MCF 10A (cell line): ENCODE data around the gene FAM117A. TPM values are rescaled to one million over a fixed set of nuclear protein-coding genes. Genes with fewer than 3 reads are reported as not detected.
A peak's percentile ranks its signal among the peaks of the same experiment; 100 is the strongest.

Source experiments
- BruUV-seq: library from RNA; stranded (reverse); fragments of 400-500 nt; replicated peaks from 2 replicates; lab custom pipeline; 2021; lab: Mats Ljungman, UMichigan
- CTCF ChIA-PET: fragments of 300-600 bp; sonication (Branson Sonifier 250); formaldehyde crosslinking; extraction: SDS; loops from one replicate; lab custom pipeline; 2021; ENCODE audit warnings: antibody characterized with exemption, inconsistent platforms; lab: Yijun Ruan, JAX
- POLR2A ChIA-PET: fragments of 300-600, 350-650 bp; sonication (Branson Sonifier 250); formaldehyde crosslinking; extraction: SDS; loops from one replicate; lab custom pipeline; 2020; ENCODE audit warnings: antibody characterized with exemption, inconsistent platforms; lab: Yijun Ruan, JAX
- DNase-seq: peaks from one replicate; pipeline ENCODE4 v3.0.0-alpha.2; 2018; ENCODE audit not compliant: unreplicated experiment
- H3K27ac Mint-ChIP-seq: one replicate; pipeline ENCODE4 v1.8.0; 2022; ENCODE audit warnings: mild to moderate bottlenecking, low read depth, mixed read lengths; ENCODE audit not compliant: unreplicated experiment
- H3K27me3 Mint-ChIP-seq: one replicate; pipeline ENCODE4 v1.8.0; 2022; ENCODE audit warnings: mixed read lengths; ENCODE audit not compliant: insufficient read depth, unreplicated experiment
- H3K36me3 Mint-ChIP-seq: one replicate; pipeline ENCODE4 v1.8.0; 2022; ENCODE audit warnings: mild to moderate bottlenecking, moderate library complexity, mixed read lengths; ENCODE audit not compliant: insufficient read depth, unreplicated experiment
- H3K4me1 Mint-ChIP-seq: one replicate; pipeline ENCODE4 v1.8.0; 2022; ENCODE audit warnings: mixed read lengths; ENCODE audit not compliant: insufficient read depth, unreplicated experiment
- H3K4me3 Mint-ChIP-seq: one replicate; pipeline ENCODE4 v1.8.0; 2022; ENCODE audit warnings: mild to moderate bottlenecking, moderate library complexity, mixed read lengths; ENCODE audit not compliant: unreplicated experiment
- H3K9me3 Mint-ChIP-seq: one replicate; pipeline ENCODE4 v1.8.0; 2022; ENCODE audit warnings: mixed read lengths; ENCODE audit not compliant: unreplicated experiment
- intact Hi-C: fragments of 100-400 bp; cut with micrococcal nuclease; formaldehyde crosslinking; loops from 2 replicates; pipeline ENCODE4 v1.14.1; 2022
- total RNA-seq: library from RNA; stranded (reverse); gene quantifications from 2 replicates; pipeline ENCODE4 v1.2.3, GENCODE V29; 2022
- TF ChIP-seq, protein P1 (sequence below): fragments of 200-600 bp; IDR thresholded peaks from one replicate; pipeline ENCODE4 v1.8.0; 2022; ENCODE audit warnings: antibody characterized with exemption, mild to moderate bottlenecking; ENCODE audit not compliant: unreplicated experiment

FAM117A gene
- total RNA-seq, 1 experiment from 2014 or later = 2.0 TPM

DNA sequence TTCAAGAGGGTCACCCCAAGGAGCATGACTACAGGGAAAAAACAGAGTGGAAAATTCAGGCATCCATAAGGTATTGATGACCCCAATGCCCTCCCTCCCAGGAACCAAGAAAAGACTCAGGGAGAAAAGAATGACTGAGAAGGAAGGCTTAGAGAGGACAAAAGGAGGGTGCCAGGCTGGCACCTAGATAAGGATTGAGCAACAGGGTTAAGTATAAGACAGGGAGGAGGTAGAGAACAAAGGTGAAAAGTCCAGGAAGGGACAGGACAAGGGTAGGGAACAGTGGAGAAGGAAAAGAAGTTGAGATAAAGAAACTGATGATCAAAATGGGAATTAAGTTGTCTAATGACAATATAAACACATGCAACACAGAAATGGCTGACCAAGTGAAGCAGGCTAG lies 58.7 kb downstream of the FAM117A start:
- no peaks in the 10 kb centered on the region for H3K27me3 Mint-ChIP-seq
- intact Hi-C loops = loop anchor here (5.0 kb wide), 1 partner anchor 292 kb away; the partner anchor contains the start of gene DLX3
- H3K27ac Mint-ChIP-seq = no peak overlapping the region
- CTCF ChIA-PET = interaction anchor here (0.6 to 15.6 kb wide), 9 partner anchors 10 to 293 kb away, joined by 3 to 325 read pairs (median 4); partner anchors contain the start of gene NXPH3
- TF ChIP-seq, protein P1, sequence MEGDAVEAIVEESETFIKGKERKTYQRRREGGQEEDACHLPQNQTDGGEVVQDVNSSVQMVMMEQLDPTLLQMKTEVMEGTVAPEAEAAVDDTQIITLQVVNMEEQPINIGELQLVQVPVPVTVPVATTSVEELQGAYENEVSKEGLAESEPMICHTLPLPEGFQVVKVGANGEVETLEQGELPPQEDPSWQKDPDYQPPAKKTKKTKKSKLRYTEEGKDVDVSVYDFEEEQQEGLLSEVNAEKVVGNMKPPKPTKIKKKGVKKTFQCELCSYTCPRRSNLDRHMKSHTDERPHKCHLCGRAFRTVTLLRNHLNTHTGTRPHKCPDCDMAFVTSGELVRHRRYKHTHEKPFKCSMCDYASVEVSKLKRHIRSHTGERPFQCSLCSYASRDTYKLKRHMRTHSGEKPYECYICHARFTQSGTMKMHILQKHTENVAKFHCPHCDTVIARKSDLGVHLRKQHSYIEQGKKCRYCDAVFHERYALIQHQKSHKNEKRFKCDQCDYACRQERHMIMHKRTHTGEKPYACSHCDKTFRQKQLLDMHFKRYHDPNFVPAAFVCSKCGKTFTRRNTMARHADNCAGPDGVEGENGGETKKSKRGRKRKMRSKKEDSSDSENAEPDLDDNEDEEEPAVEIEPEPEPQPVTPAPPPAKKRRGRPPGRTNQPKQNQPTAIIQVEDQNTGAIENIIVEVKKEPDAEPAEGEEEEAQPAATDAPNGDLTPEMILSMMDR = no peak
- H3K4me3 Mint-ChIP-seq = peak overlapping the region; percentile 83
- H3K9me3 Mint-ChIP-seq = no peaks in the 10 kb centered on the region
- H3K4me1 Mint-ChIP-seq = peaks cover 23% of the 10 kb centered on the region
- peaks cover 43% of the 10 kb centered on the region for H3K36me3 Mint-ChIP-seq
- POLR2A ChIA-PET = interaction anchor here (0.6 to 1.2 kb wide), 4 partner anchors 10 to 134 kb away, joined by 3 to 4 read pairs (median 3); partner anchors contain the start of genes KAT7 and NXPH3
- DNase-seq = no peak
- no TSS peak for BruUV-seq

DNA sequence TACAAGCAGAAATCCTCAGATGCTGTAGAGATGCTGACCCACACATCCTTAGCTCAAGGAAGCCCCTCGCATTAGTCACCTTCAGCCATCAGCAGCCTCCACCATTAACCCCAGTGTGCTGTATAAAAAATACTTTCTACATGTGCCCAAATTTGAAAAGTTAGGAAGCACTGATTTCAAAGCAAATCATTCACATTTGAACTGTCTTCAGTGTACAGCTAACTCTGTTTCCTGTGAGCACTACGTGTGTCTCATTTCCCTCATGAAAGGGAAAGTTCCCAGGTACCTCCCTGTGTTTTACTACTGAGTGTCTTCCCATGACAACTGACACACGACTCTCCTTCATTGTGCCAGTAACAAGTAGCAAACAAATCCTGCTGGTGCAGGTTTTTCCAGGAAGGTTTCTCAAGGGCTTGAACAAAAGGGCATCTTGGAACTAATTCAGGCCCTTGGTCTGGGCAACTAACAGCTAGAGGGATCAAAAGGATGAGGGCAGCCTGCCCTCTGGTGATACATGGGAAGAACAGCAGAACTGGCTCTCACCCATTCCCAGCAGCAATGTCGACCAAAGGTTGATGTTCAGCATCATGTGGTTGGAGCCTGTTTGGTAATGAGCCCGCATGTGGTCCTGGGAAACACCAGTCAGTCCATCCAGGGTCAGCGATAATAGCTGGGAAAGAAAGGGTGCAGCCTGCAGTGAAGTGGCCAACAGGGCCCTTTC lies 60.2 kb downstream of the FAM117A start:
- Mint-ChIP-seq H3K4me3 (no peak overlapping the region), H3K27me3 (no peaks in the 10 kb centered on the region), H3K4me1 (peaks cover 16% of the 10 kb centered on the region), H3K9me3 (no peaks in the 10 kb centered on the region), H3K36me3 (peaks cover 52% of the 10 kb centered on the region), H3K27ac (no peak overlapping the region)
- no TSS peak for BruUV-seq
- TF ChIP-seq, protein P1 = peak; percentile 42
- DNase-seq = peak; percentile 53
- ChIA-PET CTCF (interaction anchor here (0.6 to 15.6 kb wide), 12 partner anchors 8 to 1687 kb away, joined by 3 to 325 read pairs (median 3); partner anchors contain the start of gene NXPH3), POLR2A (interaction anchor here (0.6 kb wide), 1 partner anchor 85 kb away, joined by 3 read pairs; the partner anchor contains the start of gene KAT7)
- intact Hi-C loops = no loop called here

DNA sequence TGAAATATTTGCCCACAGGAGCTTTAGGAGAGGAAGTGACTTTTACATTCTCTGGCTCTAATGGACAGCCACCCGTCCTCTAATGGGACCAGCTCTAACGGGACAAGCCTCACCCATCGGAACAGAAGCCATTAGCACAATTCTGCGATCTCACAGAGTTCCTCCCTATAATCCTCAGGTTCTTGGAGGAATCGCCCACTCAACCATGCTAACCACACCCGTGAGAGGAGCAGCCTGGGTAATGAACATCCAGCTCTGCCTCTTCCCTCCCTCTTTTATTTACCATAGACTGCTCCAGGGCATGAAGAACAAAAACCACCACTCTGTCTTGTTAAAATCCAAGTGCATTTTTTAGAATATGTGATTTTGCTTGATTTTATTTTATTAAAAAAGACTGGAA lies 63.0 kb downstream of the FAM117A start:
- H3K36me3 Mint-ChIP-seq = peaks cover 52% of the 10 kb centered on the region
- CTCF ChIA-PET = interaction anchor here (0.6 to 15.6 kb wide), 4 partner anchors 17 to 143 kb away, joined by 3 to 325 read pairs (median 4); partner anchors contain the start of gene NXPH3
- intact Hi-C loops = no loop called here

More for the DNA sequence above, 63.0 kb downstream of the FAM117A start:
- Mint-ChIP-seq H3K9me3 (no peaks in the 10 kb centered on the region), H3K27me3 (no peaks in the 10 kb centered on the region), H3K27ac (no peak overlapping the region), H3K4me3 (no peak overlapping the region), H3K4me1 (peaks cover 10% of the 10 kb centered on the region)
- POLR2A ChIA-PET = no interaction called here
- TF ChIP-seq, protein P1 = no peak
- BruUV-seq = no TSS peak
- DNase-seq = no peak
